ENCODE results near the gene TMEM253. TPM values are rescaled to one million over a fixed set of nuclear protein-coding genes. Genes with fewer than 3 reads are reported as not detected.
A peak's percentile ranks its signal among the peaks of the same experiment; 100 is the strongest.

Gene TMEM253
- polyA plus RNA-seq, 3 donors: 0.05 TPM; not detected in 2

DNA sequence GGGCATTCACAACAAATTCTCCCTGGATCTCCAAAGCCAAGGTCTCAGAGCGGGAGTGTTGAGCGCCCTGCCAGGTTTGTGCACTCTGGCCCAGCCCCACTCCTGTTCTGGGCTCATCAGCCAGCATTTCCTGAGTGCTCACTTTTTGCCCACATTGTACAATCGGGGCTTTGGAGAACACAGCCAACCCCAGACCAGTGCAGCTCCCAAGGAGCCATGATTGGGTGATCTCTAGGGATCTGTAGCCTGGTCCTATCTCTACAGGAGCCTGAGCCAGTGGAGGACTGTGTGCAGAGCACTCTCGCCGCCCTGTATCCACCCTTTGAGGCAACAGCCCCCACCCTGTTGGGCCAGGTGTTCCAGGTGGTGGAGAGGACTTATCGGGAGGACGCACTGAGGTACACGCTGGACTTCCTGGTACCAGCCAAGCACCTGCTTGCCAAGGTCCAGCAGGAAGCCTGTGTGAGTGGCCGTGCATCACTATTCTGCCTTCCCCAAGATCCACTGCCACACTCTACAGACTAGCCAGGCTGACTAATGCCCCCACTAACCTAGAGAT is 28.0 kb upstream of the TMEM253 start:
- Histone ChIP-seq H3K9ac (ENCODE audit: insufficient read depth, low read length, poor library complexity, severe bottlenecking) (no peak overlapping the region), H3K4me2 (replicated peaks; ENCODE audit: extremely low read depth, low read length, poor library complexity, severe bottlenecking) (peak overlapping the region; percentile 82), H3K4me1 (ENCODE audit: control insufficient read depth in 1 of 2, insufficient read depth in 2 of 2, low read length in 2 of 2) (peaks cover 40 to 45% of the 10 kb centered on the region in 2 donors), H3K27me3 (ENCODE audit: control insufficient read depth in 2 of 2, insufficient read depth in 2 of 2, low read length in 2 of 2) (peaks cover 0 to 6% of the 10 kb centered on the region in 2 donors), H3K36me3 (replicated peaks in 1 of 2; ENCODE audit: control insufficient read depth in 1 of 2, insufficient read depth in 2 of 2, low read length in 2 of 2) (peaks cover 44 to 53% of the 10 kb centered on the region in 2 donors), H4K20me1 (ENCODE audit: insufficient read depth, low read length) (peaks cover 6% of the 10 kb centered on the region), H3K79me2 (ENCODE audit: insufficient read depth, low read length) (peaks cover 38% of the 10 kb centered on the region), H2AFZ (ENCODE audit: insufficient read depth, low read depth, low read length, poor library complexity, severe bottlenecking) (no peak overlapping the region), H3K4me3 (replicated peaks in 1 of 3; ENCODE audit: low read depth in 2 of 3, low read length in 3 of 3) (peak overlapping the region in 1 of 3 experiments; percentile 95), H3K9me3 (replicated peaks in 1 of 2; ENCODE audit: control insufficient read depth in 1 of 2, insufficient read depth in 1 of 2, low read length in 2 of 2) (no peaks in the 10 kb centered on the region), H3K27ac (ENCODE audit: low read depth in 1 of 2, low read length in 2 of 2) (peak overlapping the region; percentile 40 to 94)
- Mint-ChIP-seq H3K9me3 (peaks cover 0 to 3% (median 0%) of the 10 kb centered on the region in 7 donors), H3K27me3 (ENCODE audit: low read depth in 3 of 3) (peaks cover 11 to 14% (median 11%) of the 10 kb centered on the region in 3 donors), H3K27ac (peak overlapping the region in 6 of 7 donors; percentile 97 to 99 (median 98)), H3K36me3 (peaks cover 44 to 48% of the 10 kb centered on the region in 2 donors), H3K4me1 (peaks cover 46% of the 10 kb centered on the region), H3K4me3 (peak overlapping the region in 1 of 2 donors; percentile 91)
- 97% methylated on average over 8 of the region's 9 CpGs for WGBS (ENCODE audit: insufficient coverage)
- TF ChIP-seq, protein P1, sequence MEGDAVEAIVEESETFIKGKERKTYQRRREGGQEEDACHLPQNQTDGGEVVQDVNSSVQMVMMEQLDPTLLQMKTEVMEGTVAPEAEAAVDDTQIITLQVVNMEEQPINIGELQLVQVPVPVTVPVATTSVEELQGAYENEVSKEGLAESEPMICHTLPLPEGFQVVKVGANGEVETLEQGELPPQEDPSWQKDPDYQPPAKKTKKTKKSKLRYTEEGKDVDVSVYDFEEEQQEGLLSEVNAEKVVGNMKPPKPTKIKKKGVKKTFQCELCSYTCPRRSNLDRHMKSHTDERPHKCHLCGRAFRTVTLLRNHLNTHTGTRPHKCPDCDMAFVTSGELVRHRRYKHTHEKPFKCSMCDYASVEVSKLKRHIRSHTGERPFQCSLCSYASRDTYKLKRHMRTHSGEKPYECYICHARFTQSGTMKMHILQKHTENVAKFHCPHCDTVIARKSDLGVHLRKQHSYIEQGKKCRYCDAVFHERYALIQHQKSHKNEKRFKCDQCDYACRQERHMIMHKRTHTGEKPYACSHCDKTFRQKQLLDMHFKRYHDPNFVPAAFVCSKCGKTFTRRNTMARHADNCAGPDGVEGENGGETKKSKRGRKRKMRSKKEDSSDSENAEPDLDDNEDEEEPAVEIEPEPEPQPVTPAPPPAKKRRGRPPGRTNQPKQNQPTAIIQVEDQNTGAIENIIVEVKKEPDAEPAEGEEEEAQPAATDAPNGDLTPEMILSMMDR (IDR thresholded peaks at IDR 0.05): no peak
- no peak for DNase-seq
- intact Hi-C loops (cut with micrococcal nuclease): no loop called here

DNA sequence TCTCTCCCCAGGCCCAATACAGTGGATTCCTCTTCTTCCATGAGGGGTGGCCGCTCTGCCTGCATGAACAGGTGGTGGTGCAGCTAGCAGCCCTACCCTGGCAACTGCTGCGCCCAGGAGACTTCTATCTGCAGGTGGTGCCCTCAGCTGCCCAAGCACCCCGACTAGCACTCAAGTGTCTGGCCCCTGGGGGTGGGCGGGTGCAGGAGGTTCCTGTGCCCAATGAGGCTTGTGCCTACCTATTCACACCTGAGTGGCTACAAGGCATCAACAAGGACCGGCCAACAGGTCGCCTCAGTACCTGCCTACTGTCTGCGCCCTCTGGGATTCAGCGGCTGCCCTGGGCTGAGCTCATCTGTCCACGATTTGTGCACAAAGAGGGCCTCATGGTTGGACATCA is 26.9 kb upstream of the TMEM253 start:
- no peak overlapping the region for H3K9ac ChIP-seq (ENCODE audit: insufficient read depth, low read length, poor library complexity, severe bottlenecking)
- H3K27me3 ChIP-seq (ENCODE audit: control insufficient read depth in 2 of 2, insufficient read depth in 2 of 2, low read length in 2 of 2): peaks cover 0 to 3% of the 10 kb centered on the region in 2 donors
- TF ChIP-seq, protein P1 (IDR thresholded peaks at IDR 0.05): no peak
- H3K4me2 ChIP-seq (replicated peaks; ENCODE audit: extremely low read depth, low read length, poor library complexity, severe bottlenecking): no peak overlapping the region
- peaks cover 55 to 64% of the 10 kb centered on the region in 2 donors for H3K36me3 ChIP-seq (replicated peaks in 1 of 2; ENCODE audit: control insufficient read depth in 1 of 2, insufficient read depth in 2 of 2, low read length in 2 of 2)
- Mint-ChIP-seq H3K9me3 (peaks cover 0 to 3% (median 0%) of the 10 kb centered on the region in 7 donors), H3K36me3 (peaks cover 51 to 59% of the 10 kb centered on the region in 2 donors), H3K27ac (peak overlapping the region in 3 of 7 donors; percentile 42 to 80 (median 58)), H3K4me1 (peaks cover 39% of the 10 kb centered on the region), H3K27me3 (ENCODE audit: low read depth in 3 of 3) (peaks cover 5 to 9% (median 6%) of the 10 kb centered on the region in 3 donors), H3K4me3 (no peak overlapping the region)
- WGBS (ENCODE audit: insufficient coverage): 100% methylated on average over 8 of the region's 9 CpGs
- H2AFZ ChIP-seq (ENCODE audit: insufficient read depth, low read depth, low read length, poor library complexity, severe bottlenecking): no peak overlapping the region
- peaks cover 34 to 39% of the 10 kb centered on the region in 2 donors for H3K4me1 ChIP-seq (ENCODE audit: control insufficient read depth in 1 of 2, insufficient read depth in 2 of 2, low read length in 2 of 2)
- intact Hi-C loops (cut with micrococcal nuclease): no loop called here
- DNase-seq: no peak
- H4K20me1 ChIP-seq (ENCODE audit: insufficient read depth, low read length): peaks cover 11% of the 10 kb centered on the region
- H3K27ac ChIP-seq (ENCODE audit: low read depth in 1 of 2, low read length in 2 of 2): no peak overlapping the region
- no peak overlapping the region for H3K4me3 ChIP-seq (replicated peaks in 1 of 3; ENCODE audit: low read depth in 2 of 3, low read length in 3 of 3)
- no peaks in the 10 kb centered on the region for H3K9me3 ChIP-seq (replicated peaks in 1 of 2; ENCODE audit: control insufficient read depth in 1 of 2, insufficient read depth in 1 of 2, low read length in 2 of 2)
- peaks cover 38% of the 10 kb centered on the region for H3K79me2 ChIP-seq (ENCODE audit: insufficient read depth, low read length)

Measured in CD14-positive monocyte (primary cell).